DOHH2 (cell line): Measurements from ENCODE around the gene TRAP1.

ENCODE experiments used
- CTCF ChIP-seq: fragments of 200-600 bp; sonication (generic); IDR thresholded peaks from one replicate; pipeline ENCODE4 v1.5.1; 2014; ENCODE audit warnings: antibody characterized with exemption, mild to moderate bottlenecking, low read depth, low read length; ENCODE audit not compliant: poor library complexity, severe bottlenecking
- EZH2phosphoT487 ChIP-seq: fragments of 200-600 bp; sonication (generic); IDR thresholded peaks from 2 replicates; pipeline ENCODE4 v1.6.1; 2017; ENCODE audit warnings: borderline replicate concordance, mild to moderate bottlenecking, antibody characterized with exemption, low read length, moderate library complexity, mixed read lengths

GRCh38 chr16:3673201-3673600 is 44.1 kb downstream of the TRAP1 start:
- TF ChIP-seq CTCF (no peak), EZH2phosphoT487 (no peak)
